ENCODE data around the gene ATG5.

- TF ChIP-seq POU6F1 (CRISPR knock-in tag; IDR thresholded peaks at IDR 0.05; ENCODE audit: borderline replicate concordance, low read depth), result no peak
- no peak for TF ChIP-seq SNAI2 (CRISPR knock-in tag; IDR thresholded peaks at IDR 0.05)
- TF ChIP-seq PATZ1 (CRISPR knock-in tag; IDR thresholded peaks at IDR 0.05; ENCODE audit: borderline replicate concordance), result no peak
Measured at GRCh38 chr6:106199998-106200397, 125.6 kb downstream of the ATG5 start.

Measured in SK-N-SH treated with all-trans-retinoic acid at 6 μM for 48 hours (cell line).